ENCODE data around the gene STARD13. TPM values are rescaled to one million over a fixed set of nuclear protein-coding genes. Genes with fewer than 3 reads are reported as not detected.

The STARD13 gene
- total and polyA plus RNA-seq, 4 donors = 2.7 to 15.3 (median 5.7) TPM

DNA sequence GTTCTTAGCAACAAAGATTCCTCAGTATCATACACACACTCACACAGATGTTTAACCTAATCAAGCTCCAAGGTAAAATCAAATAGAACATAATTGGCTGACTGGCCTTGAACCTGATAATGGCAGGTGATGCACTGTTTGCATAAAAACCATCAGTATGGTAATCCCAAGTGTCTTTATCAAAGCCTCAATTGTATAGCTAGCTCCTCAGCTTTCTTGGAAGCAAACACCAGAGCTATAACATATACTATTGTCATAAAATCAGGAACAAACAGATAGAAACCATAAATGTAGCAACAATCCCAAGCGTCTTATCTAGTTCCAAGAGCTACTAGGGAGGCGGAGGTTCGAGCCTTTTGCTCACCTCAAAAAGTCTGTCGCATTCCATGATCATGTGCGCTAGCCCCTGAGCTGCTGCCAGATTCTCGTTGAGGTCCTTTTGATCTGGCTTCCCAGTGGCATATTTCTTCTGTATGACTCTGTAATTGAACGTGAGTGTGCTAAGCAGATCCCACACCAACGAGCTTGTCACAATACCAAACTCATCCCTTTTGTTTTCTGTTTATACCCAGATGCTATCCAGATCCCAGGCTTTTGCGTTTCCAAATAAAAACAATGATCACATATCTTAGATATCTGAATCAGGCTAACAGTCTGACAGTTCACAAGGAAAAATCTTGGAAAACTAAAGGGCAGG, 174.0 kb downstream of the STARD13 start:
- H3K27me3 ChIP-seq (ENCODE audit: control insufficient read depth in 4 of 4, insufficient read depth in 4 of 4, low read length in 3 of 4) = no peaks in the 10 kb centered on the region
- H3K36me3 ChIP-seq (ENCODE audit: control insufficient read depth in 4 of 4, insufficient read depth in 3 of 4, low read depth in 1 of 4, low read length in 3 of 4) = peaks cover 0 to 52% (median 38%) of the 10 kb centered on the region in 4 donors
- H3K4me3 ChIP-seq (ENCODE audit: low read depth in 1 of 3, low read length in 3 of 3) = no peak overlapping the region
- no peak for TF ChIP-seq EGR1 (IDR thresholded peaks at IDR 0.05; ENCODE audit: low read depth in 2 of 2)
- TF ChIP-seq HNF4G (IDR thresholded peaks at IDR 0.05) = no peak
- no peak for TF ChIP-seq FOXA2 (IDR thresholded peaks at IDR 0.05)
- no peak for TF ChIP-seq GABPA (IDR thresholded peaks at IDR 0.05 in 1 of 2, conservative IDR thresholded peaks at IDR 0.05 in 1 of 2)
- TF ChIP-seq, protein P1, sequence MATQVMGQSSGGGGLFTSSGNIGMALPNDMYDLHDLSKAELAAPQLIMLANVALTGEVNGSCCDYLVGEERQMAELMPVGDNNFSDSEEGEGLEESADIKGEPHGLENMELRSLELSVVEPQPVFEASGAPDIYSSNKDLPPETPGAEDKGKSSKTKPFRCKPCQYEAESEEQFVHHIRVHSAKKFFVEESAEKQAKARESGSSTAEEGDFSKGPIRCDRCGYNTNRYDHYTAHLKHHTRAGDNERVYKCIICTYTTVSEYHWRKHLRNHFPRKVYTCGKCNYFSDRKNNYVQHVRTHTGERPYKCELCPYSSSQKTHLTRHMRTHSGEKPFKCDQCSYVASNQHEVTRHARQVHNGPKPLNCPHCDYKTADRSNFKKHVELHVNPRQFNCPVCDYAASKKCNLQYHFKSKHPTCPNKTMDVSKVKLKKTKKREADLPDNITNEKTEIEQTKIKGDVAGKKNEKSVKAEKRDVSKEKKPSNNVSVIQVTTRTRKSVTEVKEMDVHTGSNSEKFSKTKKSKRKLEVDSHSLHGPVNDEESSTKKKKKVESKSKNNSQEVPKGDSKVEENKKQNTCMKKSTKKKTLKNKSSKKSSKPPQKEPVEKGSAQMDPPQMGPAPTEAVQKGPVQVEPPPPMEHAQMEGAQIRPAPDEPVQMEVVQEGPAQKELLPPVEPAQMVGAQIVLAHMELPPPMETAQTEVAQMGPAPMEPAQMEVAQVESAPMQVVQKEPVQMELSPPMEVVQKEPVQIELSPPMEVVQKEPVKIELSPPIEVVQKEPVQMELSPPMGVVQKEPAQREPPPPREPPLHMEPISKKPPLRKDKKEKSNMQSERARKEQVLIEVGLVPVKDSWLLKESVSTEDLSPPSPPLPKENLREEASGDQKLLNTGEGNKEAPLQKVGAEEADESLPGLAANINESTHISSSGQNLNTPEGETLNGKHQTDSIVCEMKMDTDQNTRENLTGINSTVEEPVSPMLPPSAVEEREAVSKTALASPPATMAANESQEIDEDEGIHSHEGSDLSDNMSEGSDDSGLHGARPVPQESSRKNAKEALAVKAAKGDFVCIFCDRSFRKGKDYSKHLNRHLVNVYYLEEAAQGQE (IDR thresholded peaks at IDR 0.05) = no peak
- no peak for TF ChIP-seq ATF3 (IDR thresholded peaks at IDR 0.05)
- no peak for TF ChIP-seq FOXA1 (IDR thresholded peaks at IDR 0.05)
- no peak overlapping the region for H3K9ac ChIP-seq (ENCODE audit: low read depth in 1 of 2, low read length in 2 of 2)
- WGBS = 80% methylated on average over 9 of the region's 9 CpGs
- no peaks in the 10 kb centered on the region for H3K9me3 ChIP-seq (ENCODE audit: control insufficient read depth in 4 of 4, low read length in 3 of 4)
- H3K27ac ChIP-seq (ENCODE audit: low read depth in 1 of 2, low read length in 2 of 2) = no peak overlapping the region
- H3K4me1 ChIP-seq (ENCODE audit: control insufficient read depth in 4 of 4, insufficient read depth in 4 of 4, low read length in 3 of 4) = peaks cover 2 to 15% (median 5%) of the 10 kb centered on the region in 4 donors
- no peak for DNase-seq (ENCODE audit: low spot score)

DNA sequence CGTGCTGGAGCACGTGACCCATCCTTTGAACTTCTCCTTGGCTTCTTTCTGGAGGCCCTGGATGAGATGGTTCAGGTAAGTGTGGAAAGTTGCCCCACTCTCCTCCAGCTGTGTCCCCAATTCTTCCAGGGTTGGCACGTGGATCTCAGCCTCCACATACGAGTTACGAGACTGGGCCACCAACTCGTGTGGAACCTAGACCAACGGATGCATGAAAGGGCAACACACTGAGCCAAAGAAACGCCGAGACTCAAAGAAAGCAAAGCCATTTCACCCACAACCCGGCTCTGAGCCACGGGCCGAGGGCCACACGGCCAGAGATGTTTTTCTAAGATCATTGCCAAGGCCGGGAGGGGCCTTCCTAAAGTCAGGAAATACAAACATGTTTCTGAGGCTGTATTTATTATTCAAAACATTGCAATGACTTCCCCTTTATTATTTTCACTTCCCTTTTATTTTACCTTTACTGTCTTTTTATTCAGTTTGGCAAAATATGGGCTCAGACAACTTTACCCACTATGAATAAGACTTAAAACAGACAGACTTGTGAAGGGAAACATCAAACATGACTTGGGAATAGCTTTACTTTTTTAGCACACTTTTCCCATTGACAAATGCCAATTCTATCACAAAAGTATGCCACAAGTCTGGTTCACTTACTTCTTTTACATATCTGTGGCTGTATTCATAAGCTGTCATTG, 174.7 kb downstream of the STARD13 start:
- 78% methylated on average over 14 of the region's 14 CpGs for WGBS
- no peak overlapping the region for H3K27ac ChIP-seq (ENCODE audit: low read depth in 1 of 2, low read length in 2 of 2)
- H3K4me3 ChIP-seq (ENCODE audit: low read depth in 1 of 3, low read length in 3 of 3) = no peak overlapping the region
- H3K9ac ChIP-seq (ENCODE audit: low read depth in 1 of 2, low read length in 2 of 2) = no peak overlapping the region
- H3K27me3 ChIP-seq (ENCODE audit: control insufficient read depth in 4 of 4, insufficient read depth in 4 of 4, low read length in 3 of 4) = no peaks in the 10 kb centered on the region
- no peak for DNase-seq (ENCODE audit: low spot score)
- H3K36me3 ChIP-seq (ENCODE audit: control insufficient read depth in 4 of 4, insufficient read depth in 3 of 4, low read depth in 1 of 4, low read length in 3 of 4) = peaks cover 0 to 59% (median 41%) of the 10 kb centered on the region in 4 donors
- no peaks in the 10 kb centered on the region for H3K9me3 ChIP-seq (ENCODE audit: control insufficient read depth in 4 of 4, low read length in 3 of 4)
- peaks cover 2 to 8% (median 5%) of the 10 kb centered on the region in 4 donors for H3K4me1 ChIP-seq (ENCODE audit: control insufficient read depth in 4 of 4, insufficient read depth in 4 of 4, low read length in 3 of 4)
- TF ChIP-seq NR2F2 (IDR thresholded peaks at IDR 0.05) = no peak
- TF ChIP-seq RAD21 (IDR thresholded peaks at IDR 0.05) = peak in 1 of 2 donors; percentile 11
- no peak for TF ChIP-seq MAX (IDR thresholded peaks at IDR 0.05)
- TF ChIP-seq FOXA2 (IDR thresholded peaks at IDR 0.05) = no peak

- Histone ChIP-seq H3K4me1 (ENCODE audit: control insufficient read depth in 4 of 4, insufficient read depth in 4 of 4, low read length in 3 of 4) (peaks cover under 1 to 3% (median 2%) of the 10 kb centered on the region in 4 donors), H3K27me3 (ENCODE audit: control insufficient read depth in 4 of 4, insufficient read depth in 4 of 4, low read length in 3 of 4) (no peaks in the 10 kb centered on the region), H3K27ac (ENCODE audit: low read depth in 1 of 2, low read length in 2 of 2) (no peak overlapping the region), H3K9ac (ENCODE audit: low read depth in 1 of 2, low read length in 2 of 2) (no peak overlapping the region), H3K9me3 (ENCODE audit: control insufficient read depth in 4 of 4, low read length in 3 of 4) (no peaks in the 10 kb centered on the region), H3K4me3 (ENCODE audit: low read depth in 1 of 3, low read length in 3 of 3) (no peak overlapping the region), H3K36me3 (ENCODE audit: control insufficient read depth in 4 of 4, insufficient read depth in 3 of 4, low read depth in 1 of 4, low read length in 3 of 4) (peaks cover 0 to 64% (median 43%) of the 10 kb centered on the region in 4 donors)
- no peak for DNase-seq (ENCODE audit: low spot score)
- 88% methylated on average over 5 of the region's 5 CpGs for WGBS
- no peak for TF ChIP-seq HNF4G (IDR thresholded peaks at IDR 0.05)
- TF ChIP-seq, protein P2, sequence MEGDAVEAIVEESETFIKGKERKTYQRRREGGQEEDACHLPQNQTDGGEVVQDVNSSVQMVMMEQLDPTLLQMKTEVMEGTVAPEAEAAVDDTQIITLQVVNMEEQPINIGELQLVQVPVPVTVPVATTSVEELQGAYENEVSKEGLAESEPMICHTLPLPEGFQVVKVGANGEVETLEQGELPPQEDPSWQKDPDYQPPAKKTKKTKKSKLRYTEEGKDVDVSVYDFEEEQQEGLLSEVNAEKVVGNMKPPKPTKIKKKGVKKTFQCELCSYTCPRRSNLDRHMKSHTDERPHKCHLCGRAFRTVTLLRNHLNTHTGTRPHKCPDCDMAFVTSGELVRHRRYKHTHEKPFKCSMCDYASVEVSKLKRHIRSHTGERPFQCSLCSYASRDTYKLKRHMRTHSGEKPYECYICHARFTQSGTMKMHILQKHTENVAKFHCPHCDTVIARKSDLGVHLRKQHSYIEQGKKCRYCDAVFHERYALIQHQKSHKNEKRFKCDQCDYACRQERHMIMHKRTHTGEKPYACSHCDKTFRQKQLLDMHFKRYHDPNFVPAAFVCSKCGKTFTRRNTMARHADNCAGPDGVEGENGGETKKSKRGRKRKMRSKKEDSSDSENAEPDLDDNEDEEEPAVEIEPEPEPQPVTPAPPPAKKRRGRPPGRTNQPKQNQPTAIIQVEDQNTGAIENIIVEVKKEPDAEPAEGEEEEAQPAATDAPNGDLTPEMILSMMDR (IDR thresholded peaks at IDR 0.05; ENCODE audit: low read depth, low read length, missing input control) = no peak
- TF ChIP-seq FOXA1 (IDR thresholded peaks at IDR 0.05) = no peak
- no peak for TF ChIP-seq MAX (IDR thresholded peaks at IDR 0.05)
- no peak for TF ChIP-seq RAD21 (IDR thresholded peaks at IDR 0.05)
- TF ChIP-seq, protein P1 (IDR thresholded peaks at IDR 0.05) = no peak
- TF ChIP-seq HNF4A (conservative IDR thresholded peaks at IDR 0.05) = no peak
- no peak for TF ChIP-seq RXRA (IDR thresholded peaks at IDR 0.05)
Measured at GRCh38 chr13:33110386-33110712, 175.2 kb downstream of the STARD13 start.

All from liver (tissue), 9 donors.